Uterus (tissue), 2 donors: ENCODE measurements around the gene PTGDS.

Source experiments
- POLR2A ChIP-seq, 2 donors: fragments of 450-650 bp; IDR thresholded peaks; one replicate each; pipeline ENCODE4 v1.6.1; 2016; ENCODE audit warnings: antibody characterized with exemption in 2 of 2, mild to moderate bottlenecking in 1 of 2, moderate library complexity in 1 of 2
- TF ChIP-seq, protein P1 (sequence below), 4 experiments: fragments of 200-600 bp in 2 of 4; fragments of 450-650 bp in 2 of 4; sonication (generic) in 2 of 4; IDR thresholded peaks; one replicate each; pipeline ENCODE4 v1.5.1; 2016 to 2019; ENCODE audit warnings: antibody characterized with exemption in 4 of 4, mild to moderate bottlenecking in 2 of 4, moderate library complexity in 1 of 4

- TF ChIP-seq, protein P1, sequence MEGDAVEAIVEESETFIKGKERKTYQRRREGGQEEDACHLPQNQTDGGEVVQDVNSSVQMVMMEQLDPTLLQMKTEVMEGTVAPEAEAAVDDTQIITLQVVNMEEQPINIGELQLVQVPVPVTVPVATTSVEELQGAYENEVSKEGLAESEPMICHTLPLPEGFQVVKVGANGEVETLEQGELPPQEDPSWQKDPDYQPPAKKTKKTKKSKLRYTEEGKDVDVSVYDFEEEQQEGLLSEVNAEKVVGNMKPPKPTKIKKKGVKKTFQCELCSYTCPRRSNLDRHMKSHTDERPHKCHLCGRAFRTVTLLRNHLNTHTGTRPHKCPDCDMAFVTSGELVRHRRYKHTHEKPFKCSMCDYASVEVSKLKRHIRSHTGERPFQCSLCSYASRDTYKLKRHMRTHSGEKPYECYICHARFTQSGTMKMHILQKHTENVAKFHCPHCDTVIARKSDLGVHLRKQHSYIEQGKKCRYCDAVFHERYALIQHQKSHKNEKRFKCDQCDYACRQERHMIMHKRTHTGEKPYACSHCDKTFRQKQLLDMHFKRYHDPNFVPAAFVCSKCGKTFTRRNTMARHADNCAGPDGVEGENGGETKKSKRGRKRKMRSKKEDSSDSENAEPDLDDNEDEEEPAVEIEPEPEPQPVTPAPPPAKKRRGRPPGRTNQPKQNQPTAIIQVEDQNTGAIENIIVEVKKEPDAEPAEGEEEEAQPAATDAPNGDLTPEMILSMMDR (IDR thresholded peaks at IDR 0.05), result no peak
- TF ChIP-seq POLR2A (IDR thresholded peaks at IDR 0.05), result no peak
Measured at GRCh38 chr9:136964171-136964689, 13.1 kb upstream of the PTGDS start.
